Adrenal gland (tissue), 5 donors: Measurements from ENCODE around the gene KCNE1.
"Not testable (repeated sequence)": the region's sequence is repeated elsewhere in the genome, so short reads cannot be mapped to it uniquely, and the experiment has no call there.

Experiments
- POLR2A ChIP-seq, 2 donors: fragments of 450-650 bp; IDR thresholded peaks; one replicate each; pipeline ENCODE4 v1.6.1; 2017; ENCODE audit warnings: antibody characterized with exemption in 2 of 2, mild to moderate bottlenecking in 2 of 2, moderate library complexity in 1 of 2
- TF ChIP-seq, protein P1 (sequence below), 6 experiments: fragments of 450-650 bp in 4 of 6; fragments of 200-600 bp in 2 of 6; sonication (generic) in 1 of 6; IDR thresholded peaks; 1 replicate in 5 of 6; 2 replicates in 1 of 6; pipeline versions ENCODE4 v1.5.1 to v1.8.0; 2016 to 2021; ENCODE audit warnings: antibody characterized with exemption in 6 of 6, mild to moderate bottlenecking in 2 of 6, moderate library complexity in 1 of 6
- donor health status: DM: no; HTN: no; CAD: no.

DNA sequence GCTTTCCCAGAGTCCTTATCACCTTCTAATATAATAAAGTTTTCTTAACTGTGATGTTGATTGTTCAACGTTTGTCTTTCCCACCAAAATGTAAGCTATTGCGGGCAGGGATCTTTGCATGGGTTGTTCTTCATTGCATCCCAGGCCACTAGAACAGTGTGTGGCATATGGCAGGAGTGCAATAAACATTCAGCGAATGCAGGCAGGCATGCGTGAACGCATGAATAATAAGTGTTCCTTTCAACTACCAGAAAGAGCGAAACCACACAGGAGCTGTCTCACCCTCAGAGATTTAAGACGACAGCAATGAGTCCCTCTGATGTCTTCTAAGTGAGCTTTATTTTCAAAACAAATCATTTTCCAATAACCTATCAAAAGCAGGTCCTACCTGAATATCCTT lies 53.7 kb downstream of the KCNE1 start:
- TF ChIP-seq, protein P1, sequence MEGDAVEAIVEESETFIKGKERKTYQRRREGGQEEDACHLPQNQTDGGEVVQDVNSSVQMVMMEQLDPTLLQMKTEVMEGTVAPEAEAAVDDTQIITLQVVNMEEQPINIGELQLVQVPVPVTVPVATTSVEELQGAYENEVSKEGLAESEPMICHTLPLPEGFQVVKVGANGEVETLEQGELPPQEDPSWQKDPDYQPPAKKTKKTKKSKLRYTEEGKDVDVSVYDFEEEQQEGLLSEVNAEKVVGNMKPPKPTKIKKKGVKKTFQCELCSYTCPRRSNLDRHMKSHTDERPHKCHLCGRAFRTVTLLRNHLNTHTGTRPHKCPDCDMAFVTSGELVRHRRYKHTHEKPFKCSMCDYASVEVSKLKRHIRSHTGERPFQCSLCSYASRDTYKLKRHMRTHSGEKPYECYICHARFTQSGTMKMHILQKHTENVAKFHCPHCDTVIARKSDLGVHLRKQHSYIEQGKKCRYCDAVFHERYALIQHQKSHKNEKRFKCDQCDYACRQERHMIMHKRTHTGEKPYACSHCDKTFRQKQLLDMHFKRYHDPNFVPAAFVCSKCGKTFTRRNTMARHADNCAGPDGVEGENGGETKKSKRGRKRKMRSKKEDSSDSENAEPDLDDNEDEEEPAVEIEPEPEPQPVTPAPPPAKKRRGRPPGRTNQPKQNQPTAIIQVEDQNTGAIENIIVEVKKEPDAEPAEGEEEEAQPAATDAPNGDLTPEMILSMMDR (IDR thresholded peaks at IDR 0.05) = not testable (repeated sequence)
- not testable (repeated sequence) for TF ChIP-seq POLR2A (IDR thresholded peaks at IDR 0.05)
